Thymus (tissue), 11 donors: ENCODE data around the gene GOLIM4. TPM values are rescaled to one million over a fixed set of nuclear protein-coding genes. Genes with fewer than 3 reads are reported as not detected.

Experiments used
- DNase-seq, 9 donors: peaks; one replicate each; pipeline ENCODE4 v3.0.0-alpha.2; 2013; ENCODE audit warnings: low spot score in 9 of 9, low read depth in 6 of 9, missing footprints in 1 of 9
- H3K27ac ChIP-seq, 2 donors: one replicate each; pipeline ENCODE4 v1.5.1; 2013; ENCODE audit warnings: control low read depth in 1 of 2, low read depth in 1 of 2, low read length in 1 of 2, mild to moderate bottlenecking in 1 of 2, moderate library complexity in 1 of 2
- H3K27me3 ChIP-seq, 2 donors: one replicate each; pipeline ENCODE4 v1.5.1; 2013; ENCODE audit warnings: low read length in 1 of 2; ENCODE audit not compliant: control insufficient read depth in 2 of 2, insufficient read depth in 1 of 2
- H3K36me3 ChIP-seq, 2 donors: one replicate each; pipeline ENCODE4 v1.5.1; 2013; ENCODE audit warnings: low read length in 1 of 2, mild to moderate bottlenecking in 1 of 2, moderate library complexity in 1 of 2; ENCODE audit not compliant: control insufficient read depth in 2 of 2, insufficient read depth in 2 of 2
- H3K4me1 ChIP-seq, 2 donors: one replicate each; pipeline ENCODE4 v1.5.1; 2013; ENCODE audit warnings: low read length in 2 of 2; ENCODE audit not compliant: control insufficient read depth in 2 of 2, insufficient read depth in 2 of 2
- H3K4me3 ChIP-seq, 2 donors: one replicate each; pipeline ENCODE4 v1.5.1; 2013; ENCODE audit warnings: low read length in 2 of 2, control low read depth in 1 of 2, mild to moderate bottlenecking in 1 of 2
- H3K9me3 ChIP-seq, 2 donors: one replicate each; pipeline ENCODE4 v1.5.1; 2013; ENCODE audit warnings: low read length in 1 of 2, mild to moderate bottlenecking in 1 of 2; ENCODE audit not compliant: control insufficient read depth in 2 of 2, insufficient read depth in 1 of 2
- WGBS: extraction: QIAGEN DNeasy Blood & Tissue Kit; methylation state at CpG from one replicate; pipeline ENCODE4 v1.1.7; 2013; 5-methylcytosine and 5-hydroxymethylcytosine counted together
- polyA plus RNA-seq: library from polyadenylated mRNA; stranded (reverse); fragments of 200-250 nt; gene quantifications from one replicate; pipeline ENCODE4 v1.2.3, GENCODE V29; 2013
- total RNA-seq: library from RNA; stranded (reverse); fragments of 120-200 nt; gene quantifications from one replicate; pipeline ENCODE4 v1.2.4, GENCODE V29; 2013
- donor health status: healthy.

Gene GOLIM4
- total and polyA plus RNA-seq, 2 donors, result 8.4 to 8.8 TPM

GRCh38 chr3:168054447-168054846 lies 41.3 kb downstream of the GOLIM4 start:
- 99% methylated on average over 5 of the region's 5 CpGs for WGBS
- Histone ChIP-seq H3K9me3 (peaks cover 0 to 7% of the 10 kb centered on the region in 2 donors), H3K4me1 (no peaks in the 10 kb centered on the region), H3K36me3 (no peaks in the 10 kb centered on the region), H3K4me3 (no peak overlapping the region), H3K27me3 (no peaks in the 10 kb centered on the region), H3K27ac (no peak overlapping the region)
- no peak for DNase-seq

GRCh38 chr3:168053115-168053514 lies 42.6 kb downstream of the GOLIM4 start:
- WGBS, result 84% methylated on average over 2 of the region's 2 CpGs
- Histone ChIP-seq H3K4me1 (no peaks in the 10 kb centered on the region), H3K27me3 (no peaks in the 10 kb centered on the region), H3K36me3 (no peaks in the 10 kb centered on the region), H3K9me3 (peaks cover 0 to 7% of the 10 kb centered on the region in 2 donors), H3K4me3 (no peak overlapping the region), H3K27ac (no peak overlapping the region)
- no peak for DNase-seq

GRCh38 chr3:168052515-168052914 lies 43.2 kb downstream of the GOLIM4 start:
- H3K27ac ChIP-seq, result no peak overlapping the region
- no peaks in the 10 kb centered on the region for H3K36me3 ChIP-seq
- no peak overlapping the region for H3K4me3 ChIP-seq
- H3K4me1 ChIP-seq, result no peaks in the 10 kb centered on the region
- 94% methylated on average over 2 of the region's 2 CpGs for WGBS
- no peaks in the 10 kb centered on the region for H3K27me3 ChIP-seq
- DNase-seq, result no peak
- peaks cover 0 to 7% of the 10 kb centered on the region in 2 donors for H3K9me3 ChIP-seq

- H3K27me3 ChIP-seq, result no peaks in the 10 kb centered on the region
These were observed 43.9 kb downstream of the GOLIM4 start for GRCh38 chr3:168051531-168052471.

GRCh38 chr3:168051070-168051469 lies 44.7 kb downstream of the GOLIM4 start:
- Histone ChIP-seq H3K9me3 (peaks cover 0 to 4% of the 10 kb centered on the region in 2 donors), H3K4me3 (no peak overlapping the region), H3K4me1 (no peaks in the 10 kb centered on the region), H3K27ac (no peak overlapping the region), H3K27me3 (no peaks in the 10 kb centered on the region), H3K36me3 (no peaks in the 10 kb centered on the region)
- no peak for DNase-seq

More at GRCh38 chr3:168051531-168052471, 43.9 kb downstream of the GOLIM4 start:
- Histone ChIP-seq H3K9me3 (peaks cover 0 to 7% of the 10 kb centered on the region in 2 donors), H3K4me3 (no peak overlapping the region), H3K4me1 (no peaks in the 10 kb centered on the region), H3K36me3 (no peaks in the 10 kb centered on the region), H3K27ac (no peak overlapping the region)
- DNase-seq, result no peak
- 93% methylated on average over 9 of the region's 9 CpGs for WGBS

GRCh38 chr3:168049367-168049974 lies 46.3 kb downstream of the GOLIM4 start:
- Histone ChIP-seq H3K36me3 (no peaks in the 10 kb centered on the region), H3K4me1 (no peaks in the 10 kb centered on the region), H3K27me3 (no peaks in the 10 kb centered on the region), H3K4me3 (no peak overlapping the region), H3K27ac (no peak overlapping the region), H3K9me3 (no peaks in the 10 kb centered on the region)
- 89% methylated on average over 6 of the region's 6 CpGs for WGBS
- DNase-seq, result no peak

- Histone ChIP-seq H3K36me3 (no peaks in the 10 kb centered on the region), H3K4me1 (no peaks in the 10 kb centered on the region), H3K27me3 (no peaks in the 10 kb centered on the region), H3K9me3 (no peaks in the 10 kb centered on the region), H3K27ac (no peak overlapping the region), H3K4me3 (no peak overlapping the region)
- DNase-seq, result no peak
- 96% methylated on average over 5 of the region's 5 CpGs for WGBS
These were observed 47.1 kb downstream of the GOLIM4 start for GRCh38 chr3:168048414-168049330.

- DNase-seq, result no peak
- WGBS, result 95% methylated on average over 3 of the region's 3 CpGs
- Histone ChIP-seq H3K27ac (no peak overlapping the region), H3K27me3 (no peaks in the 10 kb centered on the region), H3K4me3 (no peak overlapping the region), H3K9me3 (no peaks in the 10 kb centered on the region), H3K4me1 (no peaks in the 10 kb centered on the region), H3K36me3 (no peaks in the 10 kb centered on the region)
These were observed 47.8 kb downstream of the GOLIM4 start for GRCh38 chr3:168047936-168048335.
